NCI-H1417 (cell line): ENCODE measurements around the gene AHDC1.
"Not testable (repeated sequence)": the region's sequence is repeated elsewhere in the genome, so short reads cannot be mapped to it uniquely, and the experiment has no call there.

Experiments
- DNase-seq, 3 experiments: peaks; one replicate each; lab custom pipeline; 2025; lab: John Stamatoyannopoulos, UW

Gene AHDC1

GRCh38 chr1:27552911-27553420, 51.0 kb downstream of the AHDC1 start:
- no peak for DNase-seq

GRCh38 chr1:27551953-27552312, 52.0 kb downstream of the AHDC1 start:
- DNase-seq, result no peak

- DNase-seq, result no peak
Observed at GRCh38 chr1:27551170-27551952, 52.6 kb downstream of the AHDC1 start.

- no peak for DNase-seq
Observed at GRCh38 chr1:27550510-27551169, 53.3 kb downstream of the AHDC1 start.

- DNase-seq, result no peak
Observed at GRCh38 chr1:27549807-27550408, 54.0 kb downstream of the AHDC1 start.

- no peak for DNase-seq
Observed at GRCh38 chr1:27548858-27549719, 54.9 kb downstream of the AHDC1 start.

- DNase-seq, result no peak
Observed at GRCh38 chr1:27548136-27548853, 55.6 kb downstream of the AHDC1 start.

- no peak for DNase-seq
Observed at GRCh38 chr1:27547220-27548116, 56.5 kb downstream of the AHDC1 start.

GRCh38 chr1:27545876-27546275, 58.1 kb downstream of the AHDC1 start:
- DNase-seq, result no peak

GRCh38 chr1:27545271-27545670, 58.7 kb downstream of the AHDC1 start:
- DNase-seq, result no peak

GRCh38 chr1:27544834-27545233, 59.1 kb downstream of the AHDC1 start:
- no peak for DNase-seq

GRCh38 chr1:27543284-27543683, 60.7 kb downstream of the AHDC1 start:
- no peak for DNase-seq

GRCh38 chr1:27542463-27543273, 61.3 kb downstream of the AHDC1 start:
- DNase-seq, result peak; percentile 22 to 60 (median 32)

GRCh38 chr1:27539901-27540861, 63.8 kb downstream of the AHDC1 start:
- DNase-seq, result peak in 2 of 3 experiments; percentile 24 to 47

- DNase-seq, result no peak
Observed at GRCh38 chr1:27538793-27539192, 65.2 kb downstream of the AHDC1 start.

- DNase-seq, result not testable (repeated sequence)
Observed at GRCh38 chr1:27538305-27538676, 65.7 kb downstream of the AHDC1 start.

GRCh38 chr1:27536767-27537166, 67.2 kb downstream of the AHDC1 start:
- peak; percentile 44 to 90 (median 75) for DNase-seq
